HCT116 (cell line): ENCODE results near the gene ZFPL1. TPM values are rescaled to one million over a fixed set of nuclear protein-coding genes. Genes with fewer than 3 reads are reported as not detected.

Experiments used
- ATAC-seq: fragments of 200-7000 bp; cut with Tn5 transposase; 2 replicates; pipeline ENCODE4 v1.9.1; 2020; ENCODE audit warnings: mild to moderate bottlenecking, moderate library complexity
- BruUV-seq: library from RNA; stranded (reverse); fragments of 400-500 nt; replicated peaks from 2 replicates; lab custom pipeline; 2021; lab: Mats Ljungman, UMichigan
- CTCF ChIA-PET: fragments of 300-600 bp; sonication (Branson Sonifier 250); formaldehyde crosslinking; loops from one replicate; lab custom pipeline; 2021; ENCODE audit warnings: antibody characterized with exemption; lab: Charles Lee
- POLR2A ChIA-PET: fragments of 300-600, 350-600 bp; sonication (Branson Sonifier 250); formaldehyde crosslinking; loops from one replicate; lab custom pipeline; 2021; ENCODE audit warnings: antibody characterized with exemption; lab: Charles Lee
- RAD21 ChIA-PET, 2 experiments: fragments of 300-600 bp; sonication (Branson Sonifier 250); formaldehyde crosslinking; loops; one replicate each; lab custom pipeline; 2023; ENCODE audit warnings: low total read pairs in 2 of 2; ENCODE audit not compliant: uncharacterized antibody in 2 of 2, unreplicated experiment in 2 of 2, low non-redundant PET in 1 of 2; lab: Charles Lee
- DNase-seq: peaks from one replicate; pipeline ENCODE4 v3.0.0-alpha.2; 2010; ENCODE audit warnings: low read depth, low spot score
- H2AFZ ChIP-seq: fragments of 200-600 bp; shearing (Covaris generic), sonication (generic); 2 replicates; pipeline ENCODE4 v1.6.1; 2017; ENCODE audit warnings: low read depth, mixed run types, mixed read lengths, antibody characterized with exemption, low read length; ENCODE audit not compliant: poor library complexity, severe bottlenecking
- H3K27ac ChIP-seq: 2 replicates; pipeline ENCODE4 v1.5.1; 2012; ENCODE audit warnings: low read depth, low read length
- H3K27me3 ChIP-seq: fragments of 200-600 bp; sonication (generic); 2 replicates; pipeline ENCODE4 v1.6.1; 2016; ENCODE audit warnings: mixed run types, low read length, mixed read lengths; ENCODE audit not compliant: insufficient read depth
- H3K36me3 ChIP-seq, 2 experiments: fragments of 200-500 bp in 1 of 2; fragments of 200-600 bp in 1 of 2; sonication (Bioruptor generic) in 1 of 2; sonication (generic) in 1 of 2; 2 replicates each; pipeline versions ENCODE4 v1.5.1 to v1.6.1; 2014 to 2016; ENCODE audit warnings: low read length in 2 of 2, inconsistent platforms in 1 of 2, mixed read lengths in 1 of 2, mixed run types in 1 of 2; ENCODE audit not compliant: insufficient read depth in 2 of 2, control insufficient read depth in 1 of 2
- H3K4me1 ChIP-seq, 2 experiments: fragments of 200-600 bp in 1 of 2; sonication (generic) in 1 of 2; 2 replicates each; pipeline versions ENCODE4 v1.5.1 to v1.6.1; 2012 to 2017; ENCODE audit warnings: low read length in 2 of 2, inconsistent platforms in 1 of 2, mild to moderate bottlenecking in 1 of 2, mixed read lengths in 1 of 2, mixed run types in 1 of 2, moderate library complexity in 1 of 2; ENCODE audit not compliant: insufficient read depth in 2 of 2, control insufficient read depth in 1 of 2
- H3K4me2 ChIP-seq: fragments of 200-600 bp; sonication (generic); 2 replicates; pipeline ENCODE4 v1.6.1; 2017; ENCODE audit warnings: mixed run types, low read length, mixed read lengths
- H3K4me3 ChIP-seq, 2 experiments: fragments of 200-600 bp in 1 of 2; sonication (generic) in 1 of 2; replicated peaks in 1 of 2; 2 replicates each; pipeline ENCODE4 v1.5.1; 2011 to 2016; ENCODE audit warnings: low read length in 2 of 2, control low read depth in 1 of 2, low read depth in 1 of 2, mild to moderate bottlenecking in 1 of 2, mixed read lengths in 1 of 2, mixed run types in 1 of 2
- H3K79me2 ChIP-seq: fragments of 200-600 bp; sonication (generic); 2 replicates; pipeline ENCODE4 v1.6.1; 2017; ENCODE audit warnings: mild to moderate bottlenecking, mixed run types, low read length, moderate library complexity, mixed read lengths; ENCODE audit not compliant: insufficient read depth
- H3K9ac ChIP-seq: fragments of 200-600 bp; sonication (generic); 2 replicates; pipeline ENCODE4 v1.6.1; 2016; ENCODE audit warnings: low read length, mixed read lengths
- H3K9me2 ChIP-seq: fragments of 200-600 bp; sonication (generic), shearing (Covaris generic); 2 replicates; pipeline ENCODE4 v1.6.1; 2017; ENCODE audit warnings: mixed run types, mild to moderate bottlenecking, moderate library complexity; ENCODE audit not compliant: insufficient read depth
- H3K9me3 ChIP-seq, 2 experiments: fragments of 200-500 bp in 1 of 2; fragments of 200-600 bp in 1 of 2; sonication (Bioruptor generic) in 1 of 2; sonication (generic) in 1 of 2; 2 replicates each; pipeline ENCODE4 v1.6.1; 2014 to 2017; ENCODE audit warnings: low read length in 2 of 2, mixed read lengths in 2 of 2, inconsistent platforms in 1 of 2, low read depth in 1 of 2, mild to moderate bottlenecking in 1 of 2, mixed run types in 1 of 2, moderate library complexity in 1 of 2; ENCODE audit not compliant: control insufficient read depth in 1 of 2, insufficient read depth in 1 of 2
- H4K20me1 ChIP-seq: fragments of 200-600 bp; sonication (generic), shearing (Covaris generic); 2 replicates; pipeline ENCODE4 v1.6.1; 2017; ENCODE audit warnings: mixed run types, mild to moderate bottlenecking, moderate library complexity; ENCODE audit not compliant: insufficient read depth
- EGR1 ChIP-seq: IDR thresholded peaks from 2 replicates; pipeline ENCODE4 v1.6.1; 2012; ENCODE audit warnings: low read depth
- REST ChIP-seq: IDR thresholded peaks from 2 replicates; pipeline ENCODE4 v1.6.1; 2012; ENCODE audit warnings: low read depth
- TCF7L2 ChIP-seq: IDR thresholded peaks from 2 replicates; pipeline ENCODE4 v1.7.0; 2011; ENCODE audit warnings: borderline replicate concordance, inconsistent platforms; ENCODE audit not compliant: insufficient read depth, insufficient read length; ENCODE audit errors: extremely low read depth
- intact Hi-C: fragments of 100-400 bp; cut with micrococcal nuclease; formaldehyde crosslinking; loops from 2 replicates; pipeline ENCODE4 v1.10.0; 2022
- total RNA-seq: library from RNA; stranded (reverse); gene quantifications from one replicate; pipeline ENCODE4 v1.2.1, GENCODE V29; 2021; ENCODE audit not compliant: unreplicated experiment
- TF ChIP-seq, protein P1 (sequence below): IDR thresholded peaks from 2 replicates; pipeline ENCODE4 v1.6.1; 2012

ZFPL1 gene
- total RNA-seq, 1 experiment from 2014 or later, result 35.3 TPM

GRCh38 chr11:65056999-65057398 is 27.0 kb upstream of the ZFPL1 start:
- BruUV-seq, result no TSS peak

More at GRCh38 chr11:65056999-65057398, 27.0 kb upstream of the ZFPL1 start:
- no peak overlapping the region for H3K4me3 ChIP-seq
- ChIA-PET RAD21 (no interaction called here), POLR2A (no interaction called here), CTCF (no interaction called here)
- no peaks in the 10 kb centered on the region for H3K36me3 ChIP-seq
- H3K9me3 ChIP-seq, result no peaks in the 10 kb centered on the region
- no peaks in the 10 kb centered on the region for H3K27me3 ChIP-seq
- H3K79me2 ChIP-seq, result no peaks in the 10 kb centered on the region
- H2AFZ ChIP-seq, result no peak overlapping the region
- H3K27ac ChIP-seq, result no peak overlapping the region
- H3K9me2 ChIP-seq, result no peaks in the 10 kb centered on the region
- no peak overlapping the region for H3K9ac ChIP-seq
- no peak for ATAC-seq
- H4K20me1 ChIP-seq, result no peaks in the 10 kb centered on the region
- no peak for TF ChIP-seq REST
- TF ChIP-seq, protein P1, sequence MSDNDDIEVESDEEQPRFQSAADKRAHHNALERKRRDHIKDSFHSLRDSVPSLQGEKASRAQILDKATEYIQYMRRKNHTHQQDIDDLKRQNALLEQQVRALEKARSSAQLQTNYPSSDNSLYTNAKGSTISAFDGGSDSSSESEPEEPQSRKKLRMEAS, result no peak
- no peak for TF ChIP-seq TCF7L2
- TF ChIP-seq EGR1, result no peak
- H3K4me2 ChIP-seq, result no peak overlapping the region
- no peaks in the 10 kb centered on the region for H3K4me1 ChIP-seq
- intact Hi-C loops, result no loop called here
- DNase-seq, result no peak
